Measurements from ENCODE around the gene UQCC5.

UQCC5 gene

GRCh38 chr3:52574056-52574965, 37.9 kb downstream of the UQCC5 start:
- no peak for DNase-seq

Measured in NCI-H526 treated with DMSO at 0.1 percent for 48 hours (cell line).